GM21381 (cell line): ENCODE data around the gene PTGES3L.
"Not testable (repeated sequence)": the region's sequence is repeated elsewhere in the genome, so short reads cannot be mapped to it uniquely, and the experiment has no call there.

Source experiments
- ATAC-seq: cut with Tn5 transposase; IDR thresholded peaks from one replicate; pipeline ENCODE4 v1.9.1; 2021; ENCODE audit warnings: mild to moderate bottlenecking, moderate library complexity; ENCODE audit not compliant: unreplicated experiment

PTGES3L gene

GRCh38 chr17:42982266-42982665 is 2.4 kb upstream of the PTGES3L start:
- ATAC-seq = no peak

GRCh38 chr17:42980766-42981397 is 1.0 kb upstream of the PTGES3L start:
- peak; percentile 39 for ATAC-seq

GRCh38 chr17:42980274-42980765 is 440 bp upstream of the PTGES3L start, which contains the start of gene RUNDC1:
TSS of gene RUNDC1 (plus strand) at chr17:42980565. CDS start at chr17:42980577, 12 bp downstream.
- peak; percentile 72 for ATAC-seq

- ATAC-seq = not testable (repeated sequence)
These were observed 4.2 kb downstream of the PTGES3L start for GRCh38 chr17:42975701-42976100.

- no peak for ATAC-seq
These were observed 4.6 kb downstream of the PTGES3L start for GRCh38 chr17:42975265-42975664.

GRCh38 chr17:42973323-42973722 is 6.6 kb downstream of the PTGES3L start:
- not testable (repeated sequence) for ATAC-seq

- no peak for ATAC-seq
These were observed 8.3 kb downstream of the PTGES3L start for GRCh38 chr17:42971589-42971988.

- ATAC-seq = no peak
These were observed 10.8 kb downstream of the PTGES3L start for GRCh38 chr17:42969001-42969581.

GRCh38 chr17:42967925-42968324 is 12.0 kb downstream of the PTGES3L start:
- ATAC-seq = no peak

GRCh38 chr17:42964161-42964932 is 15.5 kb downstream of the PTGES3L start, which contains the start of gene AARSD1:
TSS of gene AARSD1 (minus strand) at chr17:42964454. CDS start at chr17:42964440, 14 bp downstream.
- no peak for ATAC-seq

GRCh38 chr17:42953669-42954068 is 26.2 kb downstream of the PTGES3L start:
- no peak for ATAC-seq

GRCh38 chr17:42950044-42950783 is 29.7 kb downstream of the PTGES3L start:
- ATAC-seq = no peak

GRCh38 chr17:42946812-42947211 is 33.1 kb downstream of the PTGES3L start:
- no peak for ATAC-seq

- ATAC-seq = no peak
These were observed 35.7 kb downstream of the PTGES3L start for GRCh38 chr17:42944211-42944610.

- ATAC-seq = no peak
These were observed 41.9 kb downstream of the PTGES3L start for GRCh38 chr17:42937712-42938596.

GRCh38 chr17:42929497-42929844 is 50.4 kb downstream of the PTGES3L start:
- no peak for ATAC-seq

GRCh38 chr17:42928714-42929496 is 51.0 kb downstream of the PTGES3L start:
- ATAC-seq = no peak

- ATAC-seq = no peak
These were observed 55.0 kb downstream of the PTGES3L start for GRCh38 chr17:42924891-42925290.

GRCh38 chr17:42923472-42923871 is 56.4 kb downstream of the PTGES3L start:
- not testable (repeated sequence) for ATAC-seq
